ENCODE data around the gene PADI1. TPM values are rescaled to one million over a fixed set of nuclear protein-coding genes. Genes with fewer than 3 reads are reported as not detected.
A peak's percentile ranks its signal among the peaks of the same experiment; 100 is the strongest.

Gene PADI1
- total RNA-seq, 2 donors from 2014 or later, result not detected

DNA sequence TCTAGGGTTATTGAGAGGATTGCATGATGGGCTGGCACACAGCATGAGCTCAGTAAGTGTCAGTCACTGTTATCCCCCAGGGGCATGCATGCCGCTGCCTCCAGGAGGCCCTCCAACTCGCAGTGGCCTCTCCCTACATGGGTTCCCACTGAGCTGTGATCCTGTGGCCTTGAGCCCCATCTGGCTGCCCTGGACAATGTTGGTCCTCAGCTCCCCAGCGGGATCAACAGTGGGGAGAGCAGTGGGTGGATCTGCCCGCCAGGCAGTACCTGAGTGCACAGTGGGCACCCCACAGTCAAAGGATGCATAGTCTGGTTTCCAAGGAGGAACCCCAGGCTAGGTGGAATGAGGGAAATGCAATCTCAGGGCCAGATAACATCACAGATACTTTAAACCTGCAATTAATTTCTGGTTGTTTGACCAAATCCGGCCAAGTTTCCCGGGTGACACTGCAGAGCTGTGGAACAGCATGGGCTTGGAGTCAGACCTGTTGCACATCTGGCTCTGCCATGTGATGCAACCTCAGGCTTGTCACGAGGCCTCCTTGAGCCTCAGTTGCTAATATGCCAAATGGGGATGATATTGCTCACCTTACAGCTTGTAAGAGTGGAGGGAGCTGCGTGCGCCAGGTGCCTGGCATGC, 53.3 kb downstream of the PADI1 start:
- DNase-seq (ENCODE audit: low spot score), result no peak
- intact Hi-C loops (cut with DNase I), result no loop called here

- intact Hi-C loops (cut with DNase I), result no loop called here
- no peak for DNase-seq (ENCODE audit: low spot score)
Measured at GRCh38 chr1:17258758-17259130, 53.8 kb downstream of the PADI1 start.

DNA sequence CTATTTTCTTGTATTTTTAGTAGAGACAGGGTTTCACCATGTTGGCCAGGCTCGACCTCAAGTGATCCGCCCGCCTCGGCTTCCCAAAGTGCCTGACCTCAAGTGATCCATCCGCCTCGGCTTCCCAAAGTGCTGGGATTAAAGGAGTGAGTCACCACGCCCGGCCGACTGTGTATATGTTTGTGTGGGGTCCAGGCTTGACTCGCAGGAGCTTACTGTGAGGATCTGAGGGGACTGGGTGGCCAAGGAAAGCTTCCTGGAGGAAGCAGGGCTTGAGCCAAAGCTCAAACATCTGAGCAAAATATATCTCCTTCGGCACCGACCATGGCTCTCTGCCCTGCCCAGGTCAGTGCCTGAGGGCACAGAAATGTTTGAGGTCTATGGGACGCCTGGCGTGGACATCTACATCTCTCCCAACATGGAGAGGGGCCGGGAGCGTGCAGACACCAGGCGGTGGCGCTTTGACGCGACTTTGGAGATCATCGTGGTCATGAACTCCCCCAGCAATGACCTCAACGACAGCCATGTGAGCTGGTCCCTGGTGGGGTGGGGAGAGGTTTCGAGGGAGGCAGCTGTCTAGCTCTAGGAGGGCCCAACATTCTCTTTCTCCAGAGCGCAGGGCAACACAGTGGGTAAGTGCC, 54.4 kb downstream of the PADI1 start:
- intact Hi-C loops (cut with DNase I), result no loop called here

GRCh38 chr1:17260264-17260663, 55.3 kb downstream of the PADI1 start:
- intact Hi-C loops (cut with DNase I), result no loop called here
- DNase-seq (ENCODE audit: low spot score), result no peak

More for the DNA sequence above, 54.4 kb downstream of the PADI1 start:
- DNase-seq (ENCODE audit: low spot score), result no peak

DNA sequence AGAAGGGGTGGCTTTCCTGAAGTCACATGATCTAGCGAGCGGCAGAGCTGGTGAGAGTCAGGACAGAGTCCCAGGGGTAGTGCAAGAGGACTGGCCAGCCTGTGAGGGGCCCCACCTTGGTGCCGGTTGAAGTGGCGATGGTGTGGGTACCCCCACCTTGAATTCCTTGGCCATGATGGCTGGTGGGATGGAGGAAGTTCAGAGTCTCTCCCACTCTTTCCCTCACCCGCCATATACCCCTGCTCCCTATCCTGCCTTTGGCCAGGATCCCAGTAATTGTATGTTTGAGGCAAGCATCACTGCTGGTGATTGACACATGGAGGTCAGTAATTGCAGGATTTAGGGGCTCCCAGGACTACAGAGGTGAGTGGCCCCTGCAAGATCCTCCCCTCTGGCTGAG, 55.8 kb downstream of the PADI1 start:
- DNase-seq (ENCODE audit: low spot score), result no peak
- intact Hi-C loops (cut with DNase I), result no loop called here

DNA sequence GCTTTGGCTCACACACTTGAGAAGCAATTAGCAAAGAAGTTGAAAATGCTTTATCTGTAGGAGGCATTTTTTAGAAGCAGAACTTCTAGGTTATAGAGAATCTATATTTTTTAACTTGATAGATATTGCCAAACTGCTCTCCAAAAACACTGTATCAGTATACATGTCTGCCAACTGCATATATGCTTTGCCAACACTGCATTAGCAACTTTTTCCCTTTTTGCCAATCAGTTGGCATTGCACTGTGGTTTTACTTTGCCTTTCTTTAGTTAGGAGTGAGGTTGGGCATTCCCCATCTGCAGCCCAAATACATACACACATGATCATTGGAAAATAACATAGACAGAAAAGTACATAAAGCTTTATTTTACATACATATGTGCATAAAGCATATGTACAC, 59.0 kb downstream of the PADI1 start:
- intact Hi-C loops (cut with DNase I), result no loop called here
- no peak for DNase-seq (ENCODE audit: low spot score)

DNA sequence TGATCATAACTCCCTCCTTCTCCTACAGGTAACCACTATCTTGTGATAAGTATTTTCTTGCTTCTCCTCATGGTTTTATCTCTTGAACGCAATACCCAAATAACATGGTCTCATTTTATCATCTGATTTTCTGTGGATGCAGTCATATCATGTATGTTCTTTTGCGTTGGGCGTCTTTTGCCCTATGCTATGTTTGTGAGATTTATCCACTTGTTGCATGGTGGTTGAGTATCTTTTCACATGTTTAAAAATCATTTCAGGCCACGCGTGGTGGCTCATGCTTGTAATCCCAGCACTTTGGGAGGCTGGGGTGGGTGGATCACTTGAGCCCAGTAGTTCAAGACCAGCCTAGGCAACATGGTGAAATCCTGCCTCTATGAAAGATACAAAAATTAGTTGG, 59.5 kb downstream of the PADI1 start:
- DNase-seq (ENCODE audit: low spot score), result no peak
- intact Hi-C loops (cut with DNase I), result no loop called here

- intact Hi-C loops (cut with DNase I), result no loop called here
- no peak for DNase-seq (ENCODE audit: low spot score)
Measured at GRCh38 chr1:17265162-17265561, 60.2 kb downstream of the PADI1 start.

DNA sequence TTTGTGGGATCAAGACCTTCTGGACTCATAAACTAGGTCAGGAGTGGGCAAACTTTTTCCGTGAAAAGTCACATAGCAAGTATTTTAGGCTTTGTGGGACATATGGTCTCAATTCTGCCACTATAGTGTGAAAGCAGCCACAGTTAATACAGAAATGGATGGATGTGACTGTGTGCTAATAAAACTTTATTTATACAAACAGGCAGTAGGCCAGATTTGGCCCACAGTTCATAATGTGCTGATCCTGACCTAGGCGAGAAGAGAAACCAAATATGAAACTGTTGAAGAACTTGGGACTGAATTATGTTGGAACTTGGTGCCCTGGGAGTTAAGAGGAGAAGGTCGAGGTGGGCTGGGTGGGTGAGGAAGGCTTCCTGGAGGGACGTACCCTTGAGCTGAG, 61.0 kb downstream of the PADI1 start:
- DNase-seq (ENCODE audit: low spot score), result no peak
- intact Hi-C loops (cut with DNase I), result no loop called here

DNA sequence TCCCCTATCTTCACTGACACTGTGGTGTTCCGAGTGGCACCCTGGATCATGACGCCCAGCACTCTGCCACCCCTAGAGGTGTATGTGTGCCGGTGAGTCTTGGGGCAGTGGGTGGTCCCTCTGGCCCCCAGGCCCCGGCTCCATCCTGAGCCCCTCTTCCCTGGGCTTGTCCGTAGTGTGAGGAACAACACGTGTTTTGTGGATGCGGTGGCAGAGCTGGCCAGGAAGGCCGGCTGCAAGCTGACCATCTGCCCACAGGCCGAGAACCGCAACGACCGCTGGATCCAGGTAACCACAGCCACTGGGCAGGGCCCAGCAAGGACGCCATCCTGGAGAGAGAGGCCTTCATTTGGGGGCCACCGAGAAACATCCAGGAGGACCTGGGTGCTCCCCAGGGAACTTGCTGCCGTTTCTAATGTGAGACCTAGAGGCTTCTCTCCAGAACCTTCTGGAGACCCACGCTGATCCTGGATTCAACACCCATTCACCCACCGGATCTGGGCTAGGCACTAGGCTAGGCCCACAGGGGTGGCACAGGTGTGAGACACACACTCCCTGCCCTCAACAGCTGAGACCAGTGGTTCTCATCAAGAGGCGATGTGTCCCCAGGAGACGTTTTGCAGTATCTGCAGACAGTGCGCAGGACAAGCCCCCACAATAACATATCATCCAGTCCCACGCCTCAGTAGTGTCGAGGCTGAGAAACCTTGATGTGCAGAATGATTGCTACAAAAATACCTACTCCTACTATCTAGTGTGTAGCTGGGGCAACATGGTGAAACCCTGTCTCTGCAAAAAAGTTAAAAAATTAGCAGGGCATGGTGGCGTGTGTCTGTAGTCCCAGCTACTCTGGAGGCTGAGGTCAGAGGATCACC, 66.2 kb downstream of the PADI1 start:
- intact Hi-C loops (cut with DNase I), result no loop called here
- DNase-seq (ENCODE audit: low spot score), result no peak

DNA sequence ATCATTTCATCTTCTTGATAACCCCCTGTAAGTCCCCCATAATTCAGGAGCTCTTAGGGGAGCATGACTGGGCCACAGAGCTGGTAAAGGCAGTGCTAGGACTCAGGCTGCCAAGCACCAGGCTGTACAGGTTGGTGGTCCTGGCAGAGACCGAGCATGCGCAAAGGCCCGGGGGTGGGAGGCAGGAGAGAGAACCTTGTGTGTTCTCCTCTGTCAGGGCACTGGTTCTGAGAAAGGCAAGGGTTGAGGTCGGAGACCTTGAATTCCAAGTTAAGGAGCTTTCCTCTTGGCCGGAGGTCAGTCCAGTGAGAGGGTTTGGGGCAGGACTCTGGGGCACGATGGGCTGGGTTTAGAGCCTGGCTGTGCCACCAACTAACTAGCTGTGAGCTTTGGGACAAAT, 67.1 kb downstream of the PADI1 start:
- DNase-seq (ENCODE audit: low spot score), result no peak
- intact Hi-C loops (cut with DNase I), result no loop called here

- intact Hi-C loops (cut with DNase I), result no loop called here
- no peak for DNase-seq (ENCODE audit: low spot score)
Measured at GRCh38 chr1:17272646-17273045, 67.7 kb downstream of the PADI1 start.

- intact Hi-C loops (cut with DNase I), result no loop called here
Measured at GRCh38 chr1:17273096-17273495, 68.2 kb downstream of the PADI1 start.

DNA sequence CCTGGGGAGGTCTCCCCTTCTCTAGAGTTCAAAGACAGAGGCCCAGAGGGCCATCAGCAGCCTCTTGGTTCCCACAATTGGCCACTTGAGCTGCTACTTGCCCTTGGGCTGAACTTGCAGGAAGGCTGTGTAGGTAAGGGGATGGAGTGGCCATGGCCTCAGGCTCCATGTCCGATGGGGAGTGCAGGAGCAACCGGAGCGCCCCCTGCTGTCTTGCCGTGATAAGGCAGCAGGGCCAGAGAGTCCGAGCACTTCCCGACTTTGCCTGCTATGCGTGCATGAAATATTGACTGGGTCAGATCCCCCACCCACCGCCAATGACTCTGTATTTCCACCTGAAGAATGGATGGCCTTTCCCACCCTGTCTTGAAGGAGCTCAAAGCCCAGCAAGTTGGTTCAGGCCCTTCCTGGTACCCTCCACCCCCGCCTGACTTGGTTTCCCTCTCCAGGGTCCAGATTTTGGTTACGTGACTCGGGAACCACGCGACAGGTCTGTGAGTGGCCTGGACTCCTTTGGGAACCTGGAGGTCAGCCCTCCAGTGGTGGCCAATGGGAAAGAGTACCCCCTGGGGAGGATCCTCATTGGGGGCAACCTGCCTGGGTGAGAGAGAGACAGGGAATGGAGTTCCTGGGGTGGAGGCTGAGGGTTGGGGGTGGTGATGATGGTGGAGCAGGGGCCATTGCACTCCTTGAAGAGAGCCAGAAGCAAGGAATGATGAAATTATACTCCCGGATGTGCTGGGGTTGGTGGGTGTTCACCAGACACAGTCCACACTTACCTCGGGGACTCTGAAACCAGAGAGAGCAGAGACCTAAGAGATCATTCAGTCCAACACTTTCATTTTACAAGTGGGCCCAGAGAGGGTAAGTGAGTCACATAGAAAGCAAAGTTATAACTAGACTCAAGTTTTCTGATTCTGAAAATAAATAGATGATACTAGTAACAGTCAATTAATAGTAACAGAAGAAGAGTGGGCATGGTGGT, 69.5 kb downstream of the PADI1 start:
- DNase-seq (ENCODE audit: low spot score), result peak; percentile 87

More at GRCh38 chr1:17273096-17273495, 68.2 kb downstream of the PADI1 start:
- no peak for DNase-seq (ENCODE audit: low spot score)

GRCh38 chr1:17276568-17276967, 71.6 kb downstream of the PADI1 start:
- intact Hi-C loops (cut with DNase I), result no loop called here
- DNase-seq (ENCODE audit: low spot score), result peak; percentile 85

More for the DNA sequence above, 69.5 kb downstream of the PADI1 start:
- intact Hi-C loops (cut with DNase I), result no loop called here

DNA sequence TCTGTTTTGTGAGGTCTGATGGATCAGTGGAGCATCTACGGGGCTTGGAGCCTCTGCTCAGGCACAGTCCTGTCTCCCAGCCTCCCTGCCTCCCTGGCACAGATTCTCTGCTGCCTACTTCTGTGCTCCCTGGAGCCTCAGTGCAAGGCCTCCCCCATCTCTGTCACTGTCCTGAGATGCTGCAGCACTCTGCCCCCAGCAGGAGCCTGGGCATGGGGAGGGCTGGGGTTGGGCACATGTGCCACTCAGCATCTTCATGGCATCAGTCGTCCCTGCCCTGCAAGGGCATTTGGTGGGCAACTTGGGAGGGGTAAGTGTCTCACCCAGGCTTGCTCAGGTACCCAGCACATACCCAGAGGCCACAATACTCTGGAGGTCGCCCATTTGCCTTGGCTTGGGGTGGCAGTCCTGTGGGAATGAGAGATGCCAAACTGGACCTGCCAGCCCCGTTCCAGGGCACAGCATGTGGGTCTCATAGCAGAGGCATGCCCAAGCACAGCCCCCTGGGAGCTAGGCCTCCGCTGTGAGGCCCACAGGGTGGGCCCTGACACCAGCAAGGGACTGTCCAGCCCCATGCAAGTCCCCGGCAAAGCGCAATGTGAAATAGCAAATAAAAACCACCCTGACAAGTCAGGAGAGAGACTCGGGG, 72.7 kb downstream of the PADI1 start:
- intact Hi-C loops (cut with DNase I), result no loop called here

DNA sequence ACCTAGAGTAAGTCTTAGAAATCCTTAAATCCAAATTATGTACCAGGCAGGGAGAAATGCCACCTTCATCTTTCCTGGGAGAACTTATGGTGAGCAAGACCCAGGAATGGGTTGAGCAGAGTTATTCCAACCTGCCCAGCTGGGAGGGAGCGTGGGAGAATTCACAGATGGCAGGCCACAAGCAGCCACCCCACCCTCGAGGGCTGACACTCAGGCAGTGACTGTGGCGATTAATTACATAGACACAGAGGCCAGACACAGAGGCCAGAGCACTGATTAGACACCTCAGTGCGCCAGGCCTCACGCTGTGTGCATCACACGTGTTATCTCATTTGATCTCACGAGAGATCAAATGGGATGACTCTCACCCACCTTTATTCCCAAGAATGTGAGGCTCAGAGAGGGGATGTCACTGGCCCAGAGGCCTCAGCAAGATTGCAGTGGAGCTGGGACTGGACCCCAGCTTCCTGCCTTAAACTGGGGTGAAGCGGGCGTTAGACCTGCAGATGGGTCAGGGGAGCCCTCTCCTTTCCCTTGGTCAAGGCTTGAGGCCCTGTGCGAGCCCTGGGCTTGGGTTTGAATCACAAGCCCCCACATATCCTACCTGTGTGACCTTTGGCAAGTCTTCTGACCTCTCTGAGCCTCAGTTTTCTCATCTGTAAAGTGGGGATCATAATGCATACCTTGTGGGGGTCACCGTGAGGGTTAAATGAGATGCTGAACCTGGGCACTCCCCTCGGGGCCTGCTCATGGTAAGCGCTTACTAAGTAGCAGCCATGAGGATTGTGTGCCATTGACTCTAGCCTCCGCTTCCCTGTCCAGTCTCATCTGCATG, 74.3 kb downstream of the PADI1 start:
- DNase-seq (ENCODE audit: low spot score), result no peak
- intact Hi-C loops (cut with DNase I), result no loop called here

More for the DNA sequence above, 72.7 kb downstream of the PADI1 start:
- peak; percentile 49 for DNase-seq (ENCODE audit: low spot score)

DNA sequence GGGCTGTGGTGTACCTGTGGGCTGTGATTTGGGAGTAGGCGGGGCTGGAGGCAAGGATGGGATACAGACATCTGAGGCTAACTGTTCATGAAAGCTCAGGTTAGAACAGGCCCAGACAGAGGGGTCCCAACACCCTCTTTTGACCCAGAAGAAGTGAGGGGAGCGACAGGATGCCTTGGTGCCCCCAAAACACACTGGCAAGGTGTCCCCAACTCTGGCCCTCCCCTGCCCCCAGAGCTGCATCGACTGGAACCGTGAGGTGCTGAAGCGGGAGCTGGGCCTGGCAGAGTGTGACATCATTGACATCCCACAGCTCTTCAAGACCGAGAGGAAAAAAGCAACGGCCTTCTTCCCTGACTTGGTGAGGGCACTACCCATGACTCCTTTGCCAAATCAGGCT, 75.5 kb downstream of the PADI1 start:
- no peak for DNase-seq (ENCODE audit: low spot score)
- intact Hi-C loops (cut with DNase I), result no loop called here

Measured in posterior vena cava (tissue), 2 donors.